ENCODE data around the gene ATP6AP1. TPM values are rescaled to one million over a fixed set of nuclear protein-coding genes. Genes with fewer than 3 reads are reported as not detected.

ATP6AP1 gene
- total and polyA plus RNA-seq, 9 of the 15 experiments (the other 6 are each of a cell fraction or from before 2014, with no cell fraction given), result 8.3 to 90.5 (median 52.9) TPM

GRCh38 chrX:154398668-154399526 lies 29.6 kb upstream of the ATP6AP1 start (continued):
- TF ChIP-seq TAL1 (IDR thresholded peaks at IDR 0.05) (no peak), STAT5A (IDR thresholded peaks at IDR 0.05; ENCODE audit: borderline replicate concordance, low read length) (0 out of 2 replicates have a peak, but pooled peaks have one; percentile 12), LCOR (CRISPR knock-in tag; IDR thresholded peaks at IDR 0.05) (peak; percentile 17; the same call in 1 of the 2 replicates), BACH1 (tag; IDR thresholded peaks at IDR 0.05) (0 out of 2 replicates have a peak, but pooled peaks have one; percentile 11), CREB3L1 (IDR thresholded peaks at IDR 0.05; ENCODE audit: borderline replicate concordance, low read depth) (peak; percentile 17; the same call in 1 of the 2 replicates), MNT (conservative IDR thresholded peaks at IDR 0.05) (peak; percentile 90 to 96), HMGXB4 (CRISPR knock-in tag; IDR thresholded peaks at IDR 0.05) (peak; percentile 39; the same call in 1 of the 2 replicates), NCOR1 (IDR thresholded peaks at IDR 0.05) (peak; percentile 3; the same call in 1 of the 2 replicates), ZBTB5 (IDR thresholded peaks at IDR 0.05) (no peak), MYC (IDR thresholded peaks at IDR 0.05; ENCODE audit: low read depth, low read length) (peak; percentile 99), MYC (CRISPR knock-in tag; IDR thresholded peaks at IDR 0.05; ENCODE audit: borderline replicate concordance, low read depth) (no peak), GTF2F1 (IDR thresholded peaks at IDR 0.05; ENCODE audit: low read depth, low read length) (no peak), RFX7 (CRISPR knock-in tag; IDR thresholded peaks at IDR 0.05) (no peak; the same call in 1 of the 2 replicates), ZBTB11 (CRISPR knock-in tag; IDR thresholded peaks at IDR 0.05) (peak in 1 of 3 experiments; percentile 72; a peak in 1 of 6 replicates), TFAM (CRISPR knock-in tag; conservative IDR thresholded peaks at IDR 0.05) (no peak)

Measured in K562 (cell line).